Gastrocnemius medialis (tissue), 4 donors: ENCODE data around the gene ELAVL1. TPM values are rescaled to one million over a fixed set of nuclear protein-coding genes. Genes with fewer than 3 reads are reported as not detected.

Source experiments
- ATAC-seq, 2 donors: fragments of 150-250 bp; one replicate each; pipeline ENCODE4 v1.9.1; 2016
- DNase-seq, 2 donors: peaks; one replicate each; pipeline ENCODE4 v3.0.0-alpha.2; 2019
- H3K27ac ChIP-seq, 4 donors: fragments of 200-600 bp; sonication (generic); 1 replicate in 1 of 4; 2 replicates in 3 of 4; pipeline ENCODE4 v1.5.1; 2016 to 2018; ENCODE audit warnings: mild to moderate bottlenecking in 2 of 4, moderate library complexity in 1 of 4
- H3K27me3 ChIP-seq, 3 donors: fragments of 200-600 bp; sonication (generic) in 2 of 3; 1 replicate in 1 of 3; 2 replicates in 2 of 3; pipeline versions ENCODE4 v1.5.1 to v1.6.0; 2016 to 2019; ENCODE audit warnings: mild to moderate bottlenecking in 1 of 3, moderate library complexity in 1 of 3
- H3K36me3 ChIP-seq, 2 donors: fragments of 200-600 bp; sonication (generic) in 1 of 2; one replicate each; pipeline ENCODE4 v1.5.1; 2017 to 2018
- H3K4me1 ChIP-seq, 2 donors: fragments of 200-600 bp; sonication (generic) in 1 of 2; one replicate each; pipeline ENCODE4 v1.5.1; 2016 to 2017; ENCODE audit warnings: mild to moderate bottlenecking in 2 of 2
- H3K4me3 ChIP-seq, 4 donors: fragments of 200-600 bp; sonication (generic) in 3 of 4; 1 replicate in 1 of 4; 2 replicates in 3 of 4; pipeline ENCODE4 v1.5.1; 2016 to 2019; ENCODE audit warnings: mild to moderate bottlenecking in 2 of 4
- H3K9me3 ChIP-seq, 3 donors: fragments of 200-600 bp; sonication (generic) in 2 of 3; 1 replicate in 1 of 3; 2 replicates in 2 of 3; pipeline ENCODE4 v1.5.1; 2016 to 2019
- POLR2A ChIP-seq, 2 donors: fragments of 450-650 bp; IDR thresholded peaks; one replicate each; pipeline ENCODE4 v1.6.1; 2017; ENCODE audit warnings: antibody characterized with exemption in 2 of 2, mild to moderate bottlenecking in 2 of 2, moderate library complexity in 2 of 2
- in situ Hi-C, 4 donors: fragments of 200-750 bp; cut with MboI; loops; one replicate each; pipeline versions ENCODE4 v1.15.0 to v1.8.0; 2017; ENCODE audit warnings: low sequenced_read_pairs in 4 of 4
- intact Hi-C: fragments of 100-400 bp; cut with DNase I; formaldehyde crosslinking; loops from one replicate; pipeline ENCODE4 v1.15.1; 2023; ENCODE audit warnings: low total_unique reads
- total RNA-seq, 4 donors: library from RNA; depleted of rRNA; stranded (reverse); fragments of >200 nt; gene quantifications; one replicate each; pipeline versions ENCODE4 v1.1.0 to v1.2.3, GENCODE V29; 2016
- TF ChIP-seq, protein P1 (sequence below), 5 experiments: fragments of 450-650 bp in 3 of 5; fragments of 200-600 bp in 2 of 5; sonication (generic) in 2 of 5; IDR thresholded peaks in 4 of 5; conservative IDR thresholded peaks in 1 of 5; 1 replicate in 4 of 5; 2 replicates in 1 of 5; pipeline ENCODE4 v1.5.1; 2016 to 2019; ENCODE audit warnings: antibody characterized with exemption in 5 of 5, mild to moderate bottlenecking in 3 of 5, moderate library complexity in 3 of 5

The ELAVL1 gene
- total RNA-seq, 4 donors from 2014 or later: 18.2 to 40.5 (median 28.9) TPM

DNA sequence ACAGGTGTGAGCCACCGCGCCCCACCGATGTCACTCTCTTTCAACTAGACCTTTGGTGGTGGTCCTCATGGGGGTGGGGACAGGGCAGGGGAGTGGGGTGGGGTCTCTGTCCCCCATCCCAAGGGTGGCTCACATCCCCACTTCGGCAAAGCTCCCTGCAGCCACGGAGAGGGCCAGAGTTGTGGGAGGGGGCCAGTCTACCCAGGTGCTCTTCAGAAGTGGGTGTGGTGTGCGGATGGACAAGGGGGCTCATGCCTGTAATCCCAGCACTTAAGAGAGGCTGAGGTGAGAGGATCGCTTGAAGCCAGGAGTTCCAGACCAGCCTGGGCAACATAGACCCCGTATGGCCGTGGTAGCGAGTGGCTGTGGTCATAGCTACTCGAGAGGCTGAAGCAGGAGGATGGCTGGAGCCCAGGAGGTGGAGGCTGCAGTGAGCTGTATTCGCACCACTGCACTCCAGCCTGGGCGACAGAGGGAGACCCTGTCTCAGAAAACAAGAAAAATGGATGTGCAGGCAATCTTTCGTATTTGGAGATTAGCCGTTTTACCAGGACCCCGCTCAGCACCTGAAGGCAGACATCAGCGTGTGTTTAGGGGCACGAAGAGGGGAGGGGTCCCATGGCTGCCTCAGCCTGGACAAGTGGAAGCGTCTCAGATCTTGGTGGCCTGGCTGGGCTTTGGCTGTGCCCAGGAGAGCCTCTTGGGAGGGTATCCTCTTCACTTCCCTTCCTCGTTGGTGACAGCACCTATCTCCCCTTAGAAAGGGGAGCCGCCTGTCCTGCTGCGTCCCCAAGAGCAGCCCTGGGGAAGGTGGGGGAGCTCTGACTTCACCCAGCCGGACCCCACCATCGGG lies 90.0 kb downstream of the ELAVL1 start:
- Histone ChIP-seq H3K27ac (no peak overlapping the region), H3K9me3 (no peaks in the 10 kb centered on the region), H3K4me1 (peaks cover 12 to 25% of the 10 kb centered on the region in 2 donors), H3K27me3 (peaks cover 40 to 49% (median 46%) of the 10 kb centered on the region in 3 donors), H3K4me3 (peak overlapping the region in 1 of 4 donors; percentile 42), H3K36me3 (peaks cover 0 to 29% of the 10 kb centered on the region in 2 donors)
- in situ Hi-C loops: no loop called here
- TF ChIP-seq, protein P1, sequence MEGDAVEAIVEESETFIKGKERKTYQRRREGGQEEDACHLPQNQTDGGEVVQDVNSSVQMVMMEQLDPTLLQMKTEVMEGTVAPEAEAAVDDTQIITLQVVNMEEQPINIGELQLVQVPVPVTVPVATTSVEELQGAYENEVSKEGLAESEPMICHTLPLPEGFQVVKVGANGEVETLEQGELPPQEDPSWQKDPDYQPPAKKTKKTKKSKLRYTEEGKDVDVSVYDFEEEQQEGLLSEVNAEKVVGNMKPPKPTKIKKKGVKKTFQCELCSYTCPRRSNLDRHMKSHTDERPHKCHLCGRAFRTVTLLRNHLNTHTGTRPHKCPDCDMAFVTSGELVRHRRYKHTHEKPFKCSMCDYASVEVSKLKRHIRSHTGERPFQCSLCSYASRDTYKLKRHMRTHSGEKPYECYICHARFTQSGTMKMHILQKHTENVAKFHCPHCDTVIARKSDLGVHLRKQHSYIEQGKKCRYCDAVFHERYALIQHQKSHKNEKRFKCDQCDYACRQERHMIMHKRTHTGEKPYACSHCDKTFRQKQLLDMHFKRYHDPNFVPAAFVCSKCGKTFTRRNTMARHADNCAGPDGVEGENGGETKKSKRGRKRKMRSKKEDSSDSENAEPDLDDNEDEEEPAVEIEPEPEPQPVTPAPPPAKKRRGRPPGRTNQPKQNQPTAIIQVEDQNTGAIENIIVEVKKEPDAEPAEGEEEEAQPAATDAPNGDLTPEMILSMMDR (IDR thresholded peaks at IDR 0.05 in 4 of 5, conservative IDR thresholded peaks at IDR 0.05 in 1 of 5): no peak
- no peak for TF ChIP-seq POLR2A (IDR thresholded peaks at IDR 0.05)
- ATAC-seq (no peak), DNase-seq (no peak)
- intact Hi-C loops: no loop called here

DNA sequence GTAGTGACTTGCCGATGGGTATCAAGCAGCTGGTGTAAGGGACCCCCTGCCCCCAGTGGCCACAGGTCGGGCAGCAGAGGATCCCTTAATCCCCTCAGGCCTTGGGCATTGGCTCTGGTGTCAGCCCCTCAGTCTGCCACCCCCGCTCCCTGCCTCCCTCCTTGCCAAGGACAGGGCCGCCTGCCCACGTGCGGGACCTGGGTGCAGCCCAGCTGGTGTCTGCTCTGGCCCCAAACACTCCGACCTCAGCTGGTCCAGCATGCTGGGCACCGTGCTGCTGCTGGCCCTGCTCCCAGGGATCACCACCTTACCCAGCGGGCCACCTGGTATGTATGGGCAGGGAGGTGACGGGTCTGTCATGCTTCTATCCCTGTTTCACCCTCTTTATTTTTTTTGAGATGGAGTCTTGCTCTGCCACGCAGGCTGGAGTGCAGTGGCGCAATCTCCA lies 90.8 kb downstream of the ELAVL1 start, which contains the start of gene TGFBR3L:
Gene TGFBR3L (plus strand): TSS at position 233 of the 448 bp plus-strand sequence.
- DNase-seq (no peak), ATAC-seq (no peak)
- H3K4me1 ChIP-seq: peaks cover 8 to 21% of the 10 kb centered on the region in 2 donors
- in situ Hi-C loops: no loop called here
- intact Hi-C loops: no loop called here
- no peak within 1 kb of the TSS for H3K4me3 ChIP-seq
- peaks cover 40 to 46% (median 46%) of the 10 kb centered on the region in 3 donors for H3K27me3 ChIP-seq
- peaks cover 0 to 38% of the 10 kb centered on the region in 2 donors for H3K36me3 ChIP-seq
- no peak within 1 kb of the TSS for H3K27ac ChIP-seq
- H3K9me3 ChIP-seq: no peaks in the 10 kb centered on the region
- TF ChIP-seq, protein P1 (IDR thresholded peaks at IDR 0.05 in 4 of 5, conservative IDR thresholded peaks at IDR 0.05 in 1 of 5): no peak
- TF ChIP-seq POLR2A (IDR thresholded peaks at IDR 0.05): no peak

DNA sequence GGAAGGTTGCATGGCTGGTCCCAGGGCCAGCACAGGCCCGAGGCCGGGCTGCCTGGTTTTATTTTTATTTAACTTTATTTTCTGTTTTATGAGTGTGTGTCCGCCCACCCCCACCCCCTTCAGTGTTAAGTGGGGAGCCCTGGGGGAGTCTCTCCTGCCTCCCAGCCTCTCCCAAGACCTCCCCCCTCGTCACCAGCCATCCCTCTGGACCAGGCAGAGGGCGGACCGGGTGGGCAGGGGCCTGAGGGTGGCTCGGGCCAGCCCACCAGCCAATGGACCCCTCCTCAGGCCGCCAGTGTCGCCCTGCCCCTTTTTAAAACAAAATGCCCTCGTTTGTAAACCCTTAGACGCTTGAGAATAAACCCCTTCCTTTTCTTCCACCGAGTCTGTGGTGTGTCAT lies 91.3 kb downstream of the ELAVL1 start:
- Histone ChIP-seq H3K4me3 (no peak overlapping the region), H3K9me3 (no peaks in the 10 kb centered on the region), H3K4me1 (peaks cover 7 to 20% of the 10 kb centered on the region in 2 donors), H3K27me3 (peaks cover 40 to 45% (median 43%) of the 10 kb centered on the region in 3 donors), H3K27ac (no peak overlapping the region), H3K36me3 (peaks cover 0 to 38% of the 10 kb centered on the region in 2 donors)
- intact Hi-C loops: no loop called here
- no peak for DNase-seq
- ATAC-seq: no peak
- no peak for TF ChIP-seq POLR2A (IDR thresholded peaks at IDR 0.05)
- TF ChIP-seq, protein P1 (IDR thresholded peaks at IDR 0.05 in 4 of 5, conservative IDR thresholded peaks at IDR 0.05 in 1 of 5): no peak
- in situ Hi-C loops: no loop called here

DNA sequence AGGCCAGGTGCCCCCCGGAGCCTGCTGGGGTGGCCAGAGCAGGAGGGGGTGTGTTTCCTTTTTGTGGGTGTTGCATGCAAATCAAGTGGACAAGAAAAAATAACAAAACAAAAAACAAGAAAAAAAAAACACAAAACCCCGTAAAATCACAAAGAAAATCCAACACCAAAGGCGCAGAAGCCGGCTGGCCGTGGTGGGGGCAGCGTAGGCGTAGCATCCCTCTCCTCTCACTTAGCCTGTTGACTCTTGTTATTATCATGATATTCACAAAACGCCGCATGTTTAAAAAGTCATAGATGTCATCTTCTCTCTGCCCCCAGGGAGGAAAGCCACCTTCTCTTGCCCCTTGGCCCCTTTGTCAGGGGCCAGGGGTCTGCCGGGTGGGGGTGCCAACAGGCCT lies 91.8 kb downstream of the ELAVL1 start:
- H3K4me1 ChIP-seq: peaks cover 7 to 20% of the 10 kb centered on the region in 2 donors
- ATAC-seq (no peak), DNase-seq (no peak)
- no peak overlapping the region for H3K27ac ChIP-seq
- H3K36me3 ChIP-seq: peaks cover 0 to 38% of the 10 kb centered on the region in 2 donors
- in situ Hi-C loops (no loop called here), intact Hi-C loops (no loop called here)
- TF ChIP-seq, protein P1 (IDR thresholded peaks at IDR 0.05 in 4 of 5, conservative IDR thresholded peaks at IDR 0.05 in 1 of 5): no peak
- TF ChIP-seq POLR2A (IDR thresholded peaks at IDR 0.05): no peak
- H3K27me3 ChIP-seq: peaks cover 36 to 41% (median 40%) of the 10 kb centered on the region in 3 donors
- H3K9me3 ChIP-seq: no peaks in the 10 kb centered on the region
- no peak overlapping the region for H3K4me3 ChIP-seq
